ENCODE data around the gene ALDH4A1.
"Not testable (repeated sequence)": the region's sequence is repeated elsewhere in the genome, so short reads cannot be mapped to it uniquely, and the experiment has no call there.

The ALDH4A1 gene

GRCh38 chr1:18879215-18879790 is 23.1 kb downstream of the ALDH4A1 start:
- no peak for DNase-seq (ENCODE audit: extremely low read depth in 1 of 2, low read depth in 1 of 2)

GRCh38 chr1:18878538-18879214 is 23.7 kb downstream of the ALDH4A1 start:
- no peak for DNase-seq (ENCODE audit: extremely low read depth in 1 of 2, low read depth in 1 of 2)

GRCh38 chr1:18877282-18877681 is 25.1 kb downstream of the ALDH4A1 start:
- no peak for DNase-seq (ENCODE audit: extremely low read depth in 1 of 2, low read depth in 1 of 2)

DNA sequence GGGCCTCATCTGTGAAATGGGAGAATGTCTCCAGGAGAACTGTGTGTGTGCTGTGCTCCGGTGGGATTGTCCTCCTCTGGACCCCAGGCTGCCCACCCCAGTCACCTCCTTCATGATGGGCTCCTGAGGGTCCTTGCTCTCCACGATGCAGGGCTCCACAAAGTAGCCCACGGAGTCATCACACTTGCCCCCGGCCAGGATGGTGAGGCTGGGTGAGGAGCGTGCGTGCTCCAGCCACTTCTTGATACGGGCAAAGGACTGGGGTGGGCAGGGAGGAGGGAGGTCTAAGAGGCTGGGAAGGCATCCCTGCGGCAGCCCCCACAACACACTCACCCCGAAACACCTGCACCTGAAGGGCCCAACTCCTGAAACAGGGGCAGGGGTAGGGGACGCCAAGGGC is 26.1 kb downstream of the ALDH4A1 start:
- no peak for DNase-seq (ENCODE audit: extremely low read depth in 1 of 2, low read depth in 1 of 2)

DNA sequence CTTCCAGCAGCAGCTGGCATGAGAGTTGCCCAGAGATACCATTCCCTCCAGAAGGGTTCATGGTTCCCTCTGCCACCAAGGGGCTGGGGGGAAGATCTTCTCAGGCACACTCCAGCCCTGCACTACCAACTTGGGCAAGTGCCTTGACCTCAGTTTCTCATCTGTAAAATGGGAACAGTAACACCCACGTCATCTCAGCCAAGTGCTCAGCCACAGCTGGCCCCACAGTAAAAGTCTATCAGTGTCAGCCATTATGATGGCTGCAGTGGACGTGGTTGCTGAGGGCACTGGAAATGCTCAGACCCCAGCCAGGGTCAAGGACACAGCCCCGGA is 26.6 kb downstream of the ALDH4A1 start:
- no peak for DNase-seq (ENCODE audit: extremely low read depth in 1 of 2, low read depth in 1 of 2)

DNA sequence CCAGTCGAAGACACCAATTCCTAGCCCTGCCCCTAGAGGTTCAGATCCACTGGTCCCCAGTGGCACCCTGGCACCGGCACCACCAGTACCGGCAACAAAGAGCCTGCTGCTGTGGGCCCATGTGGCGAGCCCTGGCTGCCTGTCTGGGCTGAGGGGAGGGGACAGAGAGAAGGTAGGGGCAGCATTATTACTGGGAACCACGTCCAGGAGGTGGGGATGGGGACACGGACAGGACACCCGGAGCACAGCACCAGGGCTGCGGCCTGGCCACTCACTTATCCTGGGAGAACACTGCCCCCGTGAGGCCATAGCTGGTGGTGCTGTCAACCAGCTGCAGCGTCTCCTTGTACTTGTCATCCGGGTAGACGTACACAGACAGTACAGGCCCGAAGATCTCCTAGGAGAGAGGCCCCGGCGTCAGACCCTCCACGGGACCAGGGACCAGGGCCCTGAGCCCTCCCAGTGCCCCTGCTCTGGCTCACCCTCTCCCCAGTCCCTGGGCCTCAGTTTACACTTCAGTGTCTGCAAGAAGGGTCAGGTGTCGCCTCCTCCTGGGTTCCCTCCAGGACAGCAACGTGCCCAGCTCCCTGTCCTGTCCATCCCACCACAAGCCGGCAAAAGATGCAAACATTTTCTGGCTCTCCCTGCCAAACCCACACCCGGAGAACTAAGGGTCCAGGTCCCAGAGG is 27.1 kb downstream of the ALDH4A1 start:
- DNase-seq (ENCODE audit: extremely low read depth in 1 of 2, low read depth in 1 of 2): peak; percentile 18 to 50

DNA sequence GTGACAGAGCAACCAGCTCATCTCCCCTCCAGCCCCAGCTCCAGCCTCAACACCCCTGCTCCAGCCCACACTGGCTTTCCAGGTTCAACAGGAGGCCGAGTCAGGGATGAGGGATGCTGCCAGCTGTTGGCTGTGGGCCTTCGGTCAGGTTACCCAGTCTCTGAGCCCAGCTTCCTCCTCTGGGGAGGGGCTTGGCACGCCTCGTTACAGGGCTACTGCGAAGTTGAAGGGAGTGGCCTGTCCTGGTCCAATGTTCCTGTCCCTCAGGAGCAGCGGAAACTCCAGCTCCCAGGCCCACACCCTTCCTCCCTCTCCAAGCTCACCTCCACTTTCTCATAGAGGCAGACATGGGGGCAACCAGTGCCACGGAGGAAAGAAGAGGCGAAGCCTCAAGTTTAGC is 27.8 kb downstream of the ALDH4A1 start:
- no peak for DNase-seq (ENCODE audit: extremely low read depth in 1 of 2, low read depth in 1 of 2)

DNA sequence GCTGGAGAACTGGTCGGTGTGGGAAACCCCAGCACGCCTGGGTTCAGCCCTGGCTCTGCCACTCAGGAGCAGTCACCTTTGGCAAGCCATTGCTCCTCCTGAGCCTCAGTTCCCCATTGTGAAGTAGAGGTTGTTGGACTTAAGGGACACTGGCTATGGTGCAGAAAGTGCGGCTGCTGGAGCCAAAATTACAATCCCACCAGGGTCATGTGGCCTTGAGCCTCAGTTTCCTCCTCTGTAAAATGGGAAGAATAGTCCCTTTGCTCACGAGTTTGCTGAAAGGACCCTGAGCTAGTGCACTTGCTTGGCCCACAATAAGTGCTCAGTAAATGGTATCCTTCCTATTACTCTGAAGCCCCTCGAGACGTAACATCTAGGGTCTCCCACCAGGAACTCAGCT is 28.3 kb downstream of the ALDH4A1 start:
- no peak for DNase-seq (ENCODE audit: extremely low read depth in 1 of 2, low read depth in 1 of 2)

DNA sequence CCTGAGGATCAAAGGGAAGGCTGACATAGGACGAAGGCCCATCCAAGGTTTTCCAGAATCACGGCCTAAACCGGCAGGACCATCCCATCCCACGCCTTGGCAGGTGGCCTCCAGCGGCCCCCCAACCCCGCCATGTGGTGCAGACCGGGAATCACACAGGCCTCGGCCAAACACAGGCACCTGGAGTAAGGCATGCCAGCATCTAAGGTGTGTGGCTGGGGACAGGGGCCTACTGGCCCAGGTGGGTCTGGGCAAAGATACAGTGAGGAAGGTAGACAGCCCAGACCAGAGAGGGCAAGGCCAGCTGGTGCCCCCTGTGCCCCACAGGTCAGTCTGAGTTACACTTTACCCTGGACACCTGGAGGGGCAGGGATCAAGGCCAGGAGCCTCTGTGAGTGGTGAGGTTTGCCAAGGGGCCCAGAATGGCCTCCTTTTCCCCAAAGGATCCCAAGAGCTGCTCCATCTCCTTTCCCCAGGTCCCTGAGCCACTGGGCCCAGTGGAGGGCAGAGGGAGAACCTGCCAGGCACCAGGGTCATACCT is 30.2 kb downstream of the ALDH4A1 start:
- DNase-seq (ENCODE audit: extremely low read depth in 1 of 2, low read depth in 1 of 2): no peak

DNA sequence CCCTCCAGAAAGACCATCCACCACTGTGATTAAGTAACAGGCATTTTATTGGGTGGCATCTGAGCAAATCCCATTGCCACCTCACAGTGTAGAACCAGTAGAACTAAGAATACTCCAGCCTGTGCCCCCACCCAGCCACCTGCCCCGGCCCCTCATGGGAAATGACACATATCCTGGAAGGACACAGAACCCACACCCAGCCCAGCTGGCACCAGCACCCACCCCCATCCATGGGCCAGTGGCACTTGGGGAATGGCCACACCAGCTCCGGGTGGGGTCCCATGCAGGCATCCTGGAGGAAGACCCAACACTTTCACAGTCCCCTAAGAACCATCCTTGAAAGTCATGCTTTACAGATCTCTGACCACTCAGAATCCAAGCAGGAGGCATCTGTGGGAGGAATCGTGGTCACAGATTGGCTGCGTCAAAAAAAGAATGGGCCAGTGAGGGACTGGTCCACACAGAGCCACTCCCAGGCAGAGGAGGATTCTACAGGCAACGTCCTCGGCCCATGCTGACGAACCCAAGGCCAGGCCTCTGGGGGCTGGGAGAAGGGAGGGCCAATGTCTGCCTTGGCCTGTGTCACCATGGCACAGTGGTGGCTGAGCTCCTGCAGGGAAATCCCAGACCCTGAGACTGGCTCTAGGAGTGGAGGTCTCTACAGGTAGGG is 30.8 kb downstream of the ALDH4A1 start:
- no peak for DNase-seq (ENCODE audit: extremely low read depth in 1 of 2, low read depth in 1 of 2)

DNA sequence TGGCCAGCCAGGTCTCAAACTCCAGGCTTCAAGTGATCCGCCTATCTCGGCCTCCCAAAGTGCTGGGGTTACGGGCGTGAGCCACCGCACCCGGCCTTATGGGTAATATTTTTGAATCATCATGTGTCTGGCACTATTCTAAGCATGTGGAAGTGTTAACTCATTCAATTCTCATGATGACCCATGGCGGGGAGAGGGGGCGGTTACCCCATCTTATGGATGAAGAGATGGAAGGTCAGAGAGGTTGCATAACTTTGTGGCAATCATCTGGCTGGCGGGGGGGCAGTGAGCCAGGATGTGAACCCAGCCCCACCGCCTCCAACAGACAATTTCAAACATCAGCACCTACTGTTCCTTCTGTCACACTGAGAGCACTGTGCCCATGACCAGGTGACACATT is 31.4 kb downstream of the ALDH4A1 start:
- DNase-seq (ENCODE audit: extremely low read depth in 1 of 2, low read depth in 1 of 2): no peak

DNA sequence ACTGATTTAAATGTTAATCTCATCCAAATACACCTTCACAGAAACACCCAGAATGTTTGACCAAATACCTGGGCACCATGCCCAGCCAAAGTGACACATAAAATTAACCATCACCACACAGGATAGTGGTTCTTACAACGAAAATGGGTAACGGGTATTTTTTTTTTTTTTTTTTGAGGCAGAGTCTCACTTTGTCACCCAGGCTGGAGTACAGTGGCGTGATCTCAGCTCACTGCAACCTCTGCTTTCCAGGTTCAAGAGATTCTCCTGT is 31.8 kb downstream of the ALDH4A1 start:
- not testable (repeated sequence) for DNase-seq (ENCODE audit: extremely low read depth in 1 of 2, low read depth in 1 of 2)

DNA sequence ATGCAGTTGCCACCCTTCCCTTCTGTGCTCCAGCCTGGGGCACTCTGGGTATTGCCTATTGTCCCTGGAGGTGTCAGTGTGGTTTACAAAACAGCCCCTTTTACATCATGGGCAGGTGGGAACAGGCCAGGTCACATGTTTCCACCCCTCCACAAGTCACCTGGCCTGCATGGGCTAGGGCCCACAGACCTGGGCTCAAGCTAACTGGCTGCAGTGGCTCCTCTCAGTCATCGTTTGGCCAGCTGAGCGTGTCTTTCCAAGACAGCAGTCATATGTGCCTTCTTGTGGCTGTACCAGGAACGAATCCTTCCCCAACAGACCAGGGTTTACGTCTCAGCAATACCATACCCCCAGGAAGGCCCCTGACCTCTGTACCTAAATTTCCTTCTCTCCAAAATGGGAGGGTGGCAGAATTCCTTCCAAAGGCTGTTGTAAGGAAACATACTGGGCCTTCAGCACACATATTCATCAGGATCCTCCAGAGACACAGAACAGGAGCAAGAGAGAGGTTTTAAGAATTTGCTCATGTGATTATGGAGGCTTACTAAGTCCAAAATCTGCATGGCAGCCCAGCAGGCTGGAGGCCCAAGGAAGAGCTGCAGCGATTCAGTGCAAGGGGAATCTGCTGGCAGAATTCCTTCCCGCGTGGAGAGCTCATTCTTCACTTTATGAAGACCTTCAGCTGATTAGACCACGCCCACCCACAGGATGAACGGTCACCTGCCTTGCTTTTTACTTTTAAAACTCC is 32.3 kb downstream of the ALDH4A1 start:
- DNase-seq (ENCODE audit: extremely low read depth in 1 of 2, low read depth in 1 of 2): no peak

DNA sequence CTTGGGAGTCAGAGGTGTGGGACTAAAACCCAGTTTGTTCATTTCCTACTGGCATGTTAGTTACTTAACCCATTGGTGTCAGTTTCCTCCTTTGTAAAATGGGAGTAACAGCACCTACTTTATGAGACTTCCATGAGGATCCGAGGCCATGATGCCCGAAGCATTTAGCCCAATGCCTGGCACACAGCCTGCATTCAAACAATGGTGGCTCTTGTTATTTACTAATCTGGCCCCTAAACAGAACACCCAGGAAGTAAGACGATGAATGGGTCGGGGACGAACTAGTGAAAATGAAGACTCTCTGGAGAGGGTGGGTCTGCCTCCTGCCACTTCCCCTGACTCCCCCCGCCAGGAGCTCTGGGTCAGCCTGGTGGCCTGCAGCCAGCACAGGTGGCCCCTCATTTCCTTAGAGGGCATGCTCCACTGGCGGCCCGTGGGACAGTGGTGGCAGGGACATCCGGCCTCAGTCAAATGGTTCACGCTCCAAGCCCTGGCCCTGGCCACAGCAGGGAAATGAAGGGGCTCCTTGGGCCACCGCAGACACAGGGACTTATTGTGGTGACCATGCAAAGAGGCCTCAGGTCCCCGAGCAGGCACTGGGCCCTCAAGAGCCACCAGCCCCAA is 33.4 kb downstream of the ALDH4A1 start:
- DNase-seq (ENCODE audit: extremely low read depth in 1 of 2, low read depth in 1 of 2): no peak

- DNase-seq (ENCODE audit: extremely low read depth in 1 of 2, low read depth in 1 of 2): no peak
These were observed 34.0 kb downstream of the ALDH4A1 start for GRCh38 chr1:18868354-18868753.

DNA sequence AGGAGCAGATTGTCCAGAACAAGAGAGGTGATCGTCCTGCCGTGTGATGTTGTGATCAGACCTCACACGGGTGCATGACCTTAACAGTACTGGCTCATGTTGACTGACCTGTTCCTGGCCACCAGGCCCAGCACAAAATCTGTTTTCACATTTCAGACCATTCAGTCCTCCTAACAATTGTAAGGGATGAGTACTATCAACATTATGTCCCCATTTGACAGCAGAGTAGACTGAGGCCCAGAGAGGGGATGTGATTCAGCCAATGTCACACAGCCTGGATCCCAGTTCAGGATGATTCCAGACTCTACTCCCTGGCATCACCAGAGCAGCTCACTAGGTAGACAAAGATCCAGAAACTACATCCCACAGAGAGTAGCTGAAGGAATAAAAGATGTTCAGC is 35.5 kb downstream of the ALDH4A1 start:
- DNase-seq (ENCODE audit: extremely low read depth in 1 of 2, low read depth in 1 of 2): no peak

GRCh38 chr1:18866314-18866713 is 36.0 kb downstream of the ALDH4A1 start:
- DNase-seq (ENCODE audit: extremely low read depth in 1 of 2, low read depth in 1 of 2): no peak

- DNase-seq (ENCODE audit: extremely low read depth in 1 of 2, low read depth in 1 of 2): no peak
These were observed 37.2 kb downstream of the ALDH4A1 start for GRCh38 chr1:18865176-18865575.

GRCh38 chr1:18861590-18861989 is 40.8 kb downstream of the ALDH4A1 start:
- no peak for DNase-seq (ENCODE audit: extremely low read depth in 1 of 2, low read depth in 1 of 2)

- DNase-seq (ENCODE audit: extremely low read depth in 1 of 2, low read depth in 1 of 2): no peak
These were observed 41.3 kb downstream of the ALDH4A1 start for GRCh38 chr1:18861082-18861481.

DNA sequence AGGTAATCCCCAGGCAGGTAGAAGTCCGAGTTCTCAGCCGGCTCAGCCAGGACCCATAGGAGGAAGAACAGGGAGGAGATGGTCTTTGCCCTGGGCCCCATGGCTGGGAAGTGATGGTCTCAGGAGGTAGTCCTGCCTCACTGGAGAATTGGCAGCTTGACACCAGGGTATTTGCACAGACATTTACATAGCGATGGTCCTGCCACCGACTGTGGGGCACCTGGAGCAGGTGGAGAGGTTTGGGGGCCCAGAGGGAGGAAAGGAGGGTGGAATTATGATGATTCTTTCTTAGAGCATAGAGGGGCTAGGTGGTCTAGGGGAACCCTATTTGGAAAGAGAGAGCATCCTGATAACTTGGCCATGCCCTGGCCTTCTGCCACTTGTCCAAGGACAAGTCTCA is 42.8 kb downstream of the ALDH4A1 start, which contains the start of gene TAS1R2:
Gene TAS1R2, minus strand, starts transcription at position 101 of the 400 bp plus-strand sequence. Its CDS starts 0 bp downstream, at position 101.
- DNase-seq (ENCODE audit: extremely low read depth in 1 of 2, low read depth in 1 of 2): no peak

All from activated CD8-positive, alpha-beta memory T cell treated with anti-CD3 and anti-CD28 coated beads for 1 hour (primary cell).